Gastroesophageal sphincter (tissue), 4 donors: Measurements from ENCODE around the gene PCDH9. TPM values are rescaled to one million over a fixed set of nuclear protein-coding genes. Genes with fewer than 3 reads are reported as not detected.

Source experiments
- ATAC-seq: fragments of 150-250 bp; one replicate; pipeline ENCODE4 v1.9.1; 2016; ENCODE audit warnings: mild to moderate bottlenecking, moderate library complexity
- H3K27ac ChIP-seq, 4 donors: fragments of 200-600 bp; sonication (generic) in 3 of 4; 1 replicate in 3 of 4; 2 replicates in 1 of 4; pipeline ENCODE4 v1.5.1; 2016 to 2019
- H3K27me3 ChIP-seq: fragments of 200-600 bp; sonication (generic); one replicate; pipeline ENCODE4 v1.5.1; 2019
- H3K36me3 ChIP-seq, 2 donors: fragments of 200-600 bp; sonication (generic); one replicate each; pipeline ENCODE4 v1.5.1; 2019; ENCODE audit warnings: control low read depth in 1 of 2
- H3K4me1 ChIP-seq, 3 donors: fragments of 200-600 bp; sonication (generic); 1 replicate in 2 of 3; 2 replicates in 1 of 3; pipeline ENCODE4 v1.5.1; 2016 to 2019; ENCODE audit warnings: control low read depth in 2 of 3
- H3K4me3 ChIP-seq, 2 donors: fragments of 200-600 bp; sonication (generic); one replicate each; pipeline ENCODE4 v1.5.1; 2019; ENCODE audit warnings: mild to moderate bottlenecking in 1 of 2, moderate library complexity in 1 of 2
- H3K9me3 ChIP-seq, 3 donors: fragments of 200-600 bp; sonication (generic); one replicate each; pipeline ENCODE4 v1.5.1; 2017 to 2019; ENCODE audit warnings: control low read depth in 2 of 3
- EP300 ChIP-seq: sonication (generic); formaldehyde crosslinking; IDR thresholded peaks from one replicate; pipeline ENCODE4 v1.6.1; 2017; ENCODE audit warnings: antibody characterized with exemption, mild to moderate bottlenecking
- POLR2A ChIP-seq, 2 donors: fragments of 450-650 bp; IDR thresholded peaks; one replicate each; pipeline ENCODE4 v1.6.1; 2017; ENCODE audit warnings: antibody characterized with exemption in 2 of 2, mild to moderate bottlenecking in 2 of 2, moderate library complexity in 1 of 2
- POLR2AphosphoS5 ChIP-seq: sonication (generic); formaldehyde crosslinking; IDR thresholded peaks from one replicate; pipeline ENCODE4 v1.6.1; 2017; ENCODE audit warnings: antibody characterized with exemption
- WGBS, 2 donors: methylation state at CpG; one replicate each; pipeline ENCODE4 v1.1.5; 2018; ENCODE audit warnings: low coverage in 1 of 2; 5-methylcytosine and 5-hydroxymethylcytosine counted together
- total RNA-seq, 4 donors: library from RNA; depleted of rRNA; stranded (reverse); fragments of >200 nt; gene quantifications; one replicate each; pipeline ENCODE4 v1.1.0, GENCODE V29; 2016
- TF ChIP-seq, protein P1 (sequence below), 4 experiments: fragments of 200-600 bp in 2 of 4; fragments of 450-650 bp in 2 of 4; sonication (generic) in 1 of 4; IDR thresholded peaks; one replicate each; pipeline ENCODE4 v1.5.1; 2017 to 2019; ENCODE audit warnings: antibody characterized with exemption in 4 of 4, mild to moderate bottlenecking in 2 of 4, moderate library complexity in 2 of 4

Gene PCDH9
- total RNA-seq, 4 donors from 2014 or later = 52.9 to 141 (median 56.5) TPM

DNA sequence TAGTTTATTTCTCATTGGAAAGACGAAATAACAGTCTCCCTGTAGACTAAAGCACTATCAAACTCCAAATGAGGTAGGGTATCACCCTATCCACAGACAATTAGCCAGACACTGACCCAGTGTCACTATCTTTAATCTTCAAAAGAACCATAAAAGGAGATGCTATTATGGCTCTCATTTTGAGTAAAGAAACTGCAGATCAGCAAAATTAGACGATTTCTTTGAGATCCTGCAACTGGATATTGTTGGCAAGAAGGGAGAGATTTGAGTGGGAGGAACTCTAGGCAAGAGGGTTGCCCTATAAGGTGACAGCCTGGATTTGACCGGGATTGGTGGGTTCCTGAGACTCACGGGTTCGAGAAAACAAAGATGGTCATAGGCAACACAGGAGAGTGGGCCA, 71.2 kb downstream of the PCDH9 start:
- no peak for ATAC-seq
- H3K27ac ChIP-seq = no peak overlapping the region
- 89 to 94% methylated on average over 5 of the region's 5 CpGs for WGBS, 2 donors

DNA sequence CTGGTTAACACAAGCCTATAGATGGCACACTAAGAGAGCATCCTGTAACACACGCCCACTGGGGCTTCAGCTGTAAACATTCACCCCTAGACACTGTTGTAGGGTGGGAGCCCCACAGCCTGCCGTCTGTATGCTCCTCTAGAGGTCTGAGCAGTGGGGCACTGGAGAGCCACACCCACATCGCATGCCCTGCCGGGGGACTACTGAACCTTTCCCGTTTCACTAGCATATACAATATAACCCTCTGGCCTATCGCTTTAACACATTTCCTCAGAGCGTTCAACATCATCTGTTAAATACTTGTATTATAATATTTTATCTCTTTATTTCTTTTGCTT, 73.4 kb downstream of the PCDH9 start:
- ATAC-seq = no peak
- H3K4me1 ChIP-seq = no peaks in the 10 kb centered on the region
- no peaks in the 10 kb centered on the region for H3K36me3 ChIP-seq
- no peaks in the 10 kb centered on the region for H3K27me3 ChIP-seq
- 81% methylated on average over 6 to 7 of the region's 7 CpGs for WGBS, 2 donors
- H3K27ac ChIP-seq = no peak overlapping the region
- no peaks in the 10 kb centered on the region for H3K9me3 ChIP-seq
- no peak for TF ChIP-seq POLR2AphosphoS5
- TF ChIP-seq POLR2A (IDR thresholded peaks at IDR 0.05) = no peak
- TF ChIP-seq, protein P1, sequence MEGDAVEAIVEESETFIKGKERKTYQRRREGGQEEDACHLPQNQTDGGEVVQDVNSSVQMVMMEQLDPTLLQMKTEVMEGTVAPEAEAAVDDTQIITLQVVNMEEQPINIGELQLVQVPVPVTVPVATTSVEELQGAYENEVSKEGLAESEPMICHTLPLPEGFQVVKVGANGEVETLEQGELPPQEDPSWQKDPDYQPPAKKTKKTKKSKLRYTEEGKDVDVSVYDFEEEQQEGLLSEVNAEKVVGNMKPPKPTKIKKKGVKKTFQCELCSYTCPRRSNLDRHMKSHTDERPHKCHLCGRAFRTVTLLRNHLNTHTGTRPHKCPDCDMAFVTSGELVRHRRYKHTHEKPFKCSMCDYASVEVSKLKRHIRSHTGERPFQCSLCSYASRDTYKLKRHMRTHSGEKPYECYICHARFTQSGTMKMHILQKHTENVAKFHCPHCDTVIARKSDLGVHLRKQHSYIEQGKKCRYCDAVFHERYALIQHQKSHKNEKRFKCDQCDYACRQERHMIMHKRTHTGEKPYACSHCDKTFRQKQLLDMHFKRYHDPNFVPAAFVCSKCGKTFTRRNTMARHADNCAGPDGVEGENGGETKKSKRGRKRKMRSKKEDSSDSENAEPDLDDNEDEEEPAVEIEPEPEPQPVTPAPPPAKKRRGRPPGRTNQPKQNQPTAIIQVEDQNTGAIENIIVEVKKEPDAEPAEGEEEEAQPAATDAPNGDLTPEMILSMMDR (IDR thresholded peaks at IDR 0.05) = no peak
- TF ChIP-seq EP300 = no peak
- no peak overlapping the region for H3K4me3 ChIP-seq

More for the DNA sequence above, 71.2 kb downstream of the PCDH9 start:
- Histone ChIP-seq H3K9me3 (no peaks in the 10 kb centered on the region), H3K36me3 (no peaks in the 10 kb centered on the region), H3K27me3 (no peaks in the 10 kb centered on the region), H3K4me3 (no peak overlapping the region), H3K4me1 (no peaks in the 10 kb centered on the region)
- no peak for TF ChIP-seq POLR2AphosphoS5
- TF ChIP-seq POLR2A (IDR thresholded peaks at IDR 0.05) = no peak
- no peak for TF ChIP-seq EP300
- TF ChIP-seq, protein P1 (IDR thresholded peaks at IDR 0.05) = no peak

DNA sequence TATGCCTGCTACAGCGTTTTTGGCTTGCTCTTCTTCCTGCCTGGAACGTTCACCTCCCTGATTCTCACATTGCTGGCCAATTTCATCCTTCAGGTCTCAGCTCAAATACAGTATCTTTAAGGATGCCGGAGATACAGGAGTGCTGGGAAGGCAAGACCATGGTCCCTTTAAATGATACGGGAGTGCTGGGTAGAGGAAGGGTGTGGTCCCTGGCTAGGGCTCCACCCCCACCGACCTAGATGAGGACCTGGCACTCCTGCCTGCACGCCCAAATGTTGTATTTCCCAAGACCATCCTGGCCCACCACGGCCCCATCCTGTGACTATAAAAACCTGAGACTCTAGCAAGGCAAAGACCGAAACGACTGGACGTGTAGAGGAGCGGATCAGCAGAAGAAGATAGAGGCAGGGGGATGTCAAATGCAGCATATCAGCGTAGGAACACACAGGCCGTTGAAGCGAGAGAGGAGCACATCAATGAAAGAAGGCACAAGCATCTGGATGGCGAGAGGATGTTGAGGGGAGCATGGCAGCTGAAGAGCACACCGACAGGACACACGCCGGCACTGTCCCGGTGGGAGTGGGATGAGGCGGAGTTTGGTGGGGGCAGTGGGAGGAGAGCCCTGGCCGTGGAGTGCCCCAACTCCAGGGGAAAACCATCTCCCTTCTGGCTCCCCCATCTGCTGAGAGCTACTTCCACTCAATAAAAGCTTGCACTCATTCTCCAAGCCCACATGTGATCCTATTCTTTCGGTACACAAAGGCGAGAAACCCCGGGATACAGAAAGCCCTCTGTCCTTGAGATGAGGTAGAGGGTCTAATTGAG, 74.0 kb downstream of the PCDH9 start:
- H3K4me1 ChIP-seq = no peaks in the 10 kb centered on the region
- no peak overlapping the region for H3K4me3 ChIP-seq
- no peak for ATAC-seq
- WGBS, 2 donors = 86 to 88% methylated on average over 3 to 21 of the region's 24 CpGs
- H3K36me3 ChIP-seq = no peaks in the 10 kb centered on the region
- TF ChIP-seq EP300 = no peak
- no peak for TF ChIP-seq POLR2AphosphoS5
- TF ChIP-seq, protein P1 (IDR thresholded peaks at IDR 0.05) = no peak
- no peak for TF ChIP-seq POLR2A (IDR thresholded peaks at IDR 0.05)
- no peaks in the 10 kb centered on the region for H3K27me3 ChIP-seq
- H3K9me3 ChIP-seq = no peaks in the 10 kb centered on the region
- no peak overlapping the region for H3K27ac ChIP-seq

DNA sequence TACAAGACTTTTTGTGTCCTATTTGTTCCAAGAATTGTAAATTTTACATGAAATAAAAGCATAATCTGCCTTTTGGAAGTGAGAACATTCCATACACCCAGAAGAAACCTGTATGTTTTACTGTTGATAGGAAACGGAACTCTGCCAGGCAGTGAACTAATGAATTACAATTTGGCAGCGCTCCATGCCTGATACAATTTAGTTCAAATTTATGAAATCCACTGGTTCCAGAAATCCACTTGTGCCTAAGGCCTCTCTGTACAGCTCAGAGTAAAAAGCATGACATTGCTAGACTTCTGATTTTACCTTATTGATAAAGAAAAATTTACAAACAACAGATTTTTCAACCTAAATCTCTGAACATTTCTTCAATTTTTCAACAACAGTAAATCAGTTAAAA, 78.1 kb downstream of the PCDH9 start:
- no peaks in the 10 kb centered on the region for H3K9me3 ChIP-seq
- 84 to 88% methylated on average over 2 of the region's 2 CpGs for WGBS, 2 donors
- H3K27me3 ChIP-seq = no peaks in the 10 kb centered on the region
- ATAC-seq = no peak
- H3K4me1 ChIP-seq = peaks cover 3 to 15% (median 4%) of the 10 kb centered on the region in 3 donors
- TF ChIP-seq POLR2AphosphoS5 (no peak), EP300 (no peak), POLR2A (IDR thresholded peaks at IDR 0.05) (no peak)
- TF ChIP-seq, protein P1 (IDR thresholded peaks at IDR 0.05) = no peak
- no peaks in the 10 kb centered on the region for H3K36me3 ChIP-seq
- H3K27ac ChIP-seq = no peak overlapping the region
- no peak overlapping the region for H3K4me3 ChIP-seq

DNA sequence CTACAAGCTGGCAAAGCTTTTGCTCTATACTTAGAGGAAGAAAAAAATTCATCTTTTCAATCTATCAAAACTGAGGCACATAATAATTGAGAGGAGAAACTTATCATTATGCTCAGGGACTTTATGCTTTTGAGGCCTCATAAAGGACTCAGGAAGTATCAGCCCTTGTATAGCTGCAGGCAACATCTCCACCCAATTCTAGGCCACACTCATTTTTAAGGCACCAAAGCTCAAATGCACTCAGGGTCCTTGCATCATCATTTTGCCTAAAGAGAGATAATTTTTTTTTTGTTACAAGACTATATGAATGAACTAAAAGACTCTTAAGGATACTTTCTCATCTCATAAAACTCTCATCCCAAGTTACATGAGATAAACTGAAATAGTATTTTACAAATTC, 78.5 kb downstream of the PCDH9 start:
- peaks cover 3 to 19% (median 6%) of the 10 kb centered on the region in 3 donors for H3K4me1 ChIP-seq
- no peaks in the 10 kb centered on the region for H3K36me3 ChIP-seq
- H3K9me3 ChIP-seq = no peaks in the 10 kb centered on the region
- no peak overlapping the region for H3K4me3 ChIP-seq
- no peak for ATAC-seq
- H3K27ac ChIP-seq = no peak overlapping the region
- TF ChIP-seq POLR2A (IDR thresholded peaks at IDR 0.05) (no peak), POLR2AphosphoS5 (no peak), EP300 (no peak)
- TF ChIP-seq, protein P1 (IDR thresholded peaks at IDR 0.05) = no peak
- no peaks in the 10 kb centered on the region for H3K27me3 ChIP-seq
